ENCODE data around the gene SYT13.

The SYT13 gene

DNA sequence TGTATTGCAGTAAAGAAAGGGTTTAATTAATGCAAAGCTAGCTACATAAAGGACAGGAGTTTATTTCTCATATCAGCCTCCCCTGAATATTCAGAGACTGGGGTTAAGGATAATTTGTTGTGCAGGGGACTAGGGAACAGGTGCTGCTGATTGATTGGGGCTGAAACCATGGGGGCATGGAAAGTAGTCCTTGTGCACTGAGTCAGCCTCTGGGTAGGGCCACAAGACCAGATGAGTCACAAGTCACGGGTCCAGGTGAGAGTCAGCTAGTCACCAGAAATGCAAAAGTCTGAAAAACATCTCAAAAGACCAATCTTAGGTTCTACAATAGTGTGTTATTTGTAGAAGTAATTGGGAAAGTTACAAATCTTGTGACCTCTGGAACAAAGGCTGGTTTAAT is 32.9 kb upstream of the SYT13 start:
- H3K4me3 ChIP-seq (ENCODE audit: low read depth, low read length, poor library complexity, severe bottlenecking) = no peak overlapping the region
- H3K79me2 ChIP-seq (ENCODE audit: insufficient read depth, low read length) = no peaks in the 10 kb centered on the region
- no peaks in the 10 kb centered on the region for H3K4me1 ChIP-seq (ENCODE audit: insufficient read depth, low read length, severe bottlenecking)
- no peak overlapping the region for H3K9ac ChIP-seq (ENCODE audit: low read length)
- no peaks in the 10 kb centered on the region for H3K27me3 ChIP-seq (ENCODE audit: insufficient read depth, low read length)
- no peaks in the 10 kb centered on the region for H3K36me3 ChIP-seq (ENCODE audit: insufficient read depth, low read length)
- H3K4me2 ChIP-seq (ENCODE audit: low read length) = no peak overlapping the region
- no peaks in the 10 kb centered on the region for H3F3A ChIP-seq (ENCODE audit: insufficient read depth, low read length)
- no peaks in the 10 kb centered on the region for H3K9me2 ChIP-seq (ENCODE audit: low read depth, low read length)
- no peak overlapping the region for H3K27ac ChIP-seq (ENCODE audit: low read depth, low read length, poor library complexity, severe bottlenecking)
- no peak for TF ChIP-seq EZH2 (IDR thresholded peaks at IDR 0.05; ENCODE audit: borderline replicate concordance, low read length)
- TF ChIP-seq, protein P1, sequence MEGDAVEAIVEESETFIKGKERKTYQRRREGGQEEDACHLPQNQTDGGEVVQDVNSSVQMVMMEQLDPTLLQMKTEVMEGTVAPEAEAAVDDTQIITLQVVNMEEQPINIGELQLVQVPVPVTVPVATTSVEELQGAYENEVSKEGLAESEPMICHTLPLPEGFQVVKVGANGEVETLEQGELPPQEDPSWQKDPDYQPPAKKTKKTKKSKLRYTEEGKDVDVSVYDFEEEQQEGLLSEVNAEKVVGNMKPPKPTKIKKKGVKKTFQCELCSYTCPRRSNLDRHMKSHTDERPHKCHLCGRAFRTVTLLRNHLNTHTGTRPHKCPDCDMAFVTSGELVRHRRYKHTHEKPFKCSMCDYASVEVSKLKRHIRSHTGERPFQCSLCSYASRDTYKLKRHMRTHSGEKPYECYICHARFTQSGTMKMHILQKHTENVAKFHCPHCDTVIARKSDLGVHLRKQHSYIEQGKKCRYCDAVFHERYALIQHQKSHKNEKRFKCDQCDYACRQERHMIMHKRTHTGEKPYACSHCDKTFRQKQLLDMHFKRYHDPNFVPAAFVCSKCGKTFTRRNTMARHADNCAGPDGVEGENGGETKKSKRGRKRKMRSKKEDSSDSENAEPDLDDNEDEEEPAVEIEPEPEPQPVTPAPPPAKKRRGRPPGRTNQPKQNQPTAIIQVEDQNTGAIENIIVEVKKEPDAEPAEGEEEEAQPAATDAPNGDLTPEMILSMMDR (IDR thresholded peaks at IDR 0.05; ENCODE audit: low read length) = no peak
- H4K20me1 ChIP-seq (ENCODE audit: insufficient read depth, low read length) = no peaks in the 10 kb centered on the region
- no peak overlapping the region for H2AFZ ChIP-seq (ENCODE audit: low read length)
- H3K9me3 ChIP-seq (ENCODE audit: low read length) = no peaks in the 10 kb centered on the region

DNA sequence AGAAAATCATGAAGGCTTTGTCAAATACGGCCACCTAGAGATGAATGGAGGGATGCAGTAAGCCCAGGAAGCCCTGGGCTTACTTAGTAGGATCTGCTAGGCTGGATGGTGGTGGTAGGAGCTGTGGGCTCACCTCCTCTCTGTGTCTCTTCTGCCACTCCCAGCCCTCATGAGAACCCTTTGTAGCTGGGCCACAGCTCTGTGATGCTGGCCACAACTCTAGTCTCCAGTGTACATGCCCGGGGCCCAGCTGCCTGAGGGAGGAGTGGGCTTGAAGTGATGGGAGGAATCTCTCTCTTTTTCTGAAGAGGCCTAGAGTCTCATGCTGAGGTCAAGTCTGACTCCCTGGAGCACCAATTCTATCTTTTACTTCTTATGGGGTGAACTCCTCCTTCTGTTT is 32.4 kb upstream of the SYT13 start:
- Histone ChIP-seq H3K9ac (ENCODE audit: low read length) (no peak overlapping the region), H3K36me3 (ENCODE audit: insufficient read depth, low read length) (no peaks in the 10 kb centered on the region), H3K4me1 (ENCODE audit: insufficient read depth, low read length, severe bottlenecking) (no peaks in the 10 kb centered on the region), H3K27ac (ENCODE audit: low read depth, low read length, poor library complexity, severe bottlenecking) (no peak overlapping the region), H3K79me2 (ENCODE audit: insufficient read depth, low read length) (no peaks in the 10 kb centered on the region), H3K27me3 (ENCODE audit: insufficient read depth, low read length) (no peaks in the 10 kb centered on the region), H3F3A (ENCODE audit: insufficient read depth, low read length) (no peaks in the 10 kb centered on the region), H3K4me3 (ENCODE audit: low read depth, low read length, poor library complexity, severe bottlenecking) (no peak overlapping the region), H3K9me3 (ENCODE audit: low read length) (no peaks in the 10 kb centered on the region), H3K4me2 (ENCODE audit: low read length) (no peak overlapping the region), H2AFZ (ENCODE audit: low read length) (no peak overlapping the region), H4K20me1 (ENCODE audit: insufficient read depth, low read length) (no peaks in the 10 kb centered on the region), H3K9me2 (ENCODE audit: low read depth, low read length) (no peaks in the 10 kb centered on the region)
- TF ChIP-seq, protein P1 (IDR thresholded peaks at IDR 0.05; ENCODE audit: low read length) = no peak
- TF ChIP-seq EZH2 (IDR thresholded peaks at IDR 0.05; ENCODE audit: borderline replicate concordance, low read length) = no peak

DNA sequence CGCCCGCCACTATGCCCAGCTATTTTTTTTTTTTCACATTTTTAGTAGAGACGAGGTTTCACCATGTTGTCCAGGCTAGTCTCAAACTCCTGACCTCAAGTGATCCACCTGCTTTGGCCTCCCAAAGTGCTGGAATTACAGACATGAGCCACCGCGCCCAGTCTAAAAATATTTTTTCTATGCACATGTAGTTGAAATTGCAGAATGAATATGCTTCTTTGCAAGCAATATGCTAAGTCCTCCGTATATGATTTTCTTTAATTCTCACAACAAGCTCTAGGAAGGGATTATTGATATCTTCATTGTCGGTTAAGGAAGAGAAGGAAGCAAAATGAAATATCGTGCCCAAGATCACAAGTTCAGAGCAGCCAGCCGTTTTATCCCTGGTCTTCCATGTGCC is 30.1 kb upstream of the SYT13 start:
- no peaks in the 10 kb centered on the region for H3K36me3 ChIP-seq (ENCODE audit: insufficient read depth, low read length)
- H3K27ac ChIP-seq (ENCODE audit: low read depth, low read length, poor library complexity, severe bottlenecking) = no peak overlapping the region
- no peaks in the 10 kb centered on the region for H3F3A ChIP-seq (ENCODE audit: insufficient read depth, low read length)
- no peaks in the 10 kb centered on the region for H4K20me1 ChIP-seq (ENCODE audit: insufficient read depth, low read length)
- no peak overlapping the region for H3K9ac ChIP-seq (ENCODE audit: low read length)
- H3K4me1 ChIP-seq (ENCODE audit: insufficient read depth, low read length, severe bottlenecking) = no peaks in the 10 kb centered on the region
- no peak overlapping the region for H2AFZ ChIP-seq (ENCODE audit: low read length)
- no peak overlapping the region for H3K4me2 ChIP-seq (ENCODE audit: low read length)
- TF ChIP-seq EZH2 (IDR thresholded peaks at IDR 0.05; ENCODE audit: borderline replicate concordance, low read length) = no peak
- TF ChIP-seq, protein P1 (IDR thresholded peaks at IDR 0.05; ENCODE audit: low read length) = no peak
- no peaks in the 10 kb centered on the region for H3K9me2 ChIP-seq (ENCODE audit: low read depth, low read length)
- no peaks in the 10 kb centered on the region for H3K9me3 ChIP-seq (ENCODE audit: low read length)
- no peaks in the 10 kb centered on the region for H3K79me2 ChIP-seq (ENCODE audit: insufficient read depth, low read length)
- H3K4me3 ChIP-seq (ENCODE audit: low read depth, low read length, poor library complexity, severe bottlenecking) = no peak overlapping the region
- H3K27me3 ChIP-seq (ENCODE audit: insufficient read depth, low read length) = no peaks in the 10 kb centered on the region

Measured in OCI-LY1 (cell line).